Hypothalamus (tissue), 51 donors: Measurements from ENCODE around the gene TAB2.

Experiments used
- DNase-seq, 51 donors: peaks; one replicate each; lab custom pipeline; 2025; lab: John Stamatoyannopoulos, UW

TAB2 gene

GRCh38 chr6:149317644-149318571 is at the start of gene TAB2:
TSS of gene TAB2 (plus strand) at chr6:149317712. CDS start at chr6:149369998, 52,286 bp downstream.
- DNase-seq: peak in 46 of 51 donors; percentile 8 to 86 (median 66)

GRCh38 chr6:149268146-149268545 is 49.4 kb upstream of the TAB2 start:
- no peak for DNase-seq

- no peak for DNase-seq
Observed at GRCh38 chr6:149268768-149269167, 48.7 kb upstream of the TAB2 start.

GRCh38 chr6:149270616-149271015 is 46.9 kb upstream of the TAB2 start:
- DNase-seq: no peak

GRCh38 chr6:149271348-149272340 is 45.9 kb upstream of the TAB2 start:
- DNase-seq: no peak

- DNase-seq: peak in 18 of 51 donors; percentile 10 to 57 (median 30)
Observed at GRCh38 chr6:149273318-149273717, 44.2 kb upstream of the TAB2 start.

- no peak for DNase-seq
Observed at GRCh38 chr6:149275621-149276020, 41.9 kb upstream of the TAB2 start.

- DNase-seq: no peak
Observed at GRCh38 chr6:149277621-149278020, 39.9 kb upstream of the TAB2 start.

- DNase-seq: no peak
Observed at GRCh38 chr6:149278997-149279396, 38.5 kb upstream of the TAB2 start.

GRCh38 chr6:149284904-149285303 is 32.6 kb upstream of the TAB2 start:
- no peak for DNase-seq

GRCh38 chr6:149285626-149286025 is 31.9 kb upstream of the TAB2 start:
- no peak for DNase-seq

- no peak for DNase-seq
Observed at GRCh38 chr6:149286905-149287304, 30.6 kb upstream of the TAB2 start.

- DNase-seq: no peak
Observed at GRCh38 chr6:149289192-149289781, 28.2 kb upstream of the TAB2 start.

- no peak for DNase-seq
Observed at GRCh38 chr6:149289966-149290365, 27.5 kb upstream of the TAB2 start.

- DNase-seq: no peak
Observed at GRCh38 chr6:149293244-149293643, 24.3 kb upstream of the TAB2 start.

GRCh38 chr6:149300563-149300962 is 16.9 kb upstream of the TAB2 start:
- DNase-seq: no peak

- DNase-seq: no peak
Observed at GRCh38 chr6:149302723-149303122, 14.8 kb upstream of the TAB2 start.

- no peak for DNase-seq
Observed at GRCh38 chr6:149303468-149303867, 14.0 kb upstream of the TAB2 start.

GRCh38 chr6:149305372-149305771 is 12.1 kb upstream of the TAB2 start:
- DNase-seq: no peak

- no peak for DNase-seq
Observed at GRCh38 chr6:149306967-149307366, 10.5 kb upstream of the TAB2 start.

- no peak for DNase-seq
Observed at GRCh38 chr6:149311293-149311692, 6.2 kb upstream of the TAB2 start.
